Neural progenitor cell (in vitro differentiated cells): Measurements from ENCODE around the gene SLC20A1. TPM values are rescaled to one million over a fixed set of nuclear protein-coding genes. Genes with fewer than 3 reads are reported as not detected.

Source experiments
- DNase-seq: peaks from one replicate; pipeline ENCODE4 v3.0.0-alpha.2; 2016; ENCODE audit warnings: low spot score
- H2AFZ ChIP-seq: fragments of 200-600 bp; sonication (generic); replicated peaks from 2 replicates; pipeline ENCODE4 v1.6.1; 2016; ENCODE audit warnings: antibody characterized with exemption
- H3F3A ChIP-seq: fragments of 200-600 bp; sonication (generic); 2 replicates; pipeline ENCODE4 v1.6.1; 2016; ENCODE audit warnings: antibody characterized with exemption, low read depth
- H3K27ac ChIP-seq: fragments of 200-600 bp; sonication (generic); 2 replicates; pipeline ENCODE4 v1.5.1; 2016; ENCODE audit warnings: mild to moderate bottlenecking
- H3K27me3 ChIP-seq: fragments of 200-600 bp; sonication (generic); 2 replicates; pipeline ENCODE4 v1.6.1; 2016; ENCODE audit warnings: mild to moderate bottlenecking, moderate library complexity
- H3K36me3 ChIP-seq: fragments of 200-600 bp; sonication (generic); 2 replicates; pipeline ENCODE4 v1.5.1; 2016
- H3K4me1 ChIP-seq: fragments of 200-600 bp; sonication (generic); 2 replicates; pipeline ENCODE4 v1.6.1; 2016; ENCODE audit warnings: mixed run types
- H3K4me2 ChIP-seq: fragments of 200-600 bp; sonication (generic); 2 replicates; pipeline ENCODE4 v1.6.1; 2016
- H3K4me3 ChIP-seq: fragments of 200-600 bp; sonication (generic); 2 replicates; pipeline ENCODE4 v1.5.1; 2016
- H3K79me2 ChIP-seq: fragments of 200-600 bp; sonication (generic); 2 replicates; pipeline ENCODE4 v1.6.1; 2016; ENCODE audit warnings: low read depth
- H3K9ac ChIP-seq: fragments of 200-600 bp; sonication (generic); 2 replicates; pipeline ENCODE4 v1.6.1; 2016
- H3K9me3 ChIP-seq: fragments of 200-600 bp; sonication (generic); 2 replicates; pipeline ENCODE4 v1.5.1; 2016; ENCODE audit warnings: low read depth
- H4K20me1 ChIP-seq: fragments of 200-600 bp; sonication (generic); 2 replicates; pipeline ENCODE4 v1.6.1; 2016; ENCODE audit warnings: low read depth
- H3K27ac Mint-ChIP-seq: 3 replicates; pipeline ENCODE4 v1.8.0; 2021; ENCODE audit warnings: mixed read lengths
- H3K27me3 Mint-ChIP-seq: 2 replicates; pipeline ENCODE4 v1.8.0; 2022; ENCODE audit warnings: low read depth, mild to moderate bottlenecking, inconsistent platforms, moderate library complexity, mixed read lengths; ENCODE audit not compliant: insufficient read depth
- H3K36me3 Mint-ChIP-seq: 3 replicates; pipeline ENCODE4 v1.8.0; 2021; ENCODE audit warnings: mixed read lengths
- H3K4me1 Mint-ChIP-seq: 3 replicates; pipeline ENCODE4 v1.8.0; 2021; ENCODE audit warnings: mixed read lengths
- H3K4me3 Mint-ChIP-seq: 3 replicates; pipeline ENCODE4 v1.8.0; 2021; ENCODE audit warnings: mild to moderate bottlenecking, moderate library complexity, mixed read lengths
- H3K9me3 Mint-ChIP-seq: 3 replicates; pipeline ENCODE4 v1.8.0; 2020; ENCODE audit warnings: mixed read lengths
- CTCF ChIP-seq: fragments of 200-600 bp; sonication (generic); IDR thresholded peaks from 2 replicates; pipeline ENCODE4 v1.5.1; 2017; ENCODE audit warnings: antibody characterized with exemption, mild to moderate bottlenecking
- EZH2 ChIP-seq: fragments of 200-600 bp; sonication (generic); IDR thresholded peaks from 2 replicates; pipeline ENCODE4 v1.6.1; 2017; ENCODE audit warnings: antibody characterized with exemption, mild to moderate bottlenecking, moderate library complexity
- EZH2phosphoT487 ChIP-seq: fragments of 200-600 bp; sonication (generic); IDR thresholded peaks from 2 replicates; pipeline ENCODE4 v1.6.1; 2017; ENCODE audit warnings: antibody characterized with exemption
- total RNA-seq: library from RNA; depleted of rRNA; stranded (reverse); fragments of >200 nt; gene quantifications from 2 replicates; pipeline ENCODE4 v1.2.3, GENCODE V29; 2015; ENCODE audit warnings: low replicate concordance

SLC20A1 gene
- total RNA-seq, 1 donor from 2014 or later = 61.1 TPM

GRCh38 chr2:112661656-112662305, 16.0 kb downstream of the SLC20A1 start:
- no peak for DNase-seq

GRCh38 chr2:112662704-112663103, 17.0 kb downstream of the SLC20A1 start:
- no peaks in the 10 kb centered on the region for H3K27me3 ChIP-seq
- H3K4me2 ChIP-seq = no peak overlapping the region
- H3K9ac ChIP-seq = no peak overlapping the region
- Mint-ChIP-seq H3K9me3 (no peaks in the 10 kb centered on the region), H3K4me1 (no peaks in the 10 kb centered on the region), H3K27ac (no peak overlapping the region), H3K36me3 (peaks cover 51% of the 10 kb centered on the region), H3K4me3 (no peak overlapping the region), H3K27me3 (peaks cover 3% of the 10 kb centered on the region)
- peaks cover 12% of the 10 kb centered on the region for H3F3A ChIP-seq
- no peak for DNase-seq
- no peak overlapping the region for H3K27ac ChIP-seq
- no peaks in the 10 kb centered on the region for H3K4me1 ChIP-seq
- no peak overlapping the region for H3K4me3 ChIP-seq
- H3K79me2 ChIP-seq = no peaks in the 10 kb centered on the region
- peaks cover 6% of the 10 kb centered on the region for H4K20me1 ChIP-seq
- TF ChIP-seq EZH2phosphoT487 = no peak
- no peak for TF ChIP-seq CTCF
- no peak for TF ChIP-seq EZH2
- no peaks in the 10 kb centered on the region for H3K9me3 ChIP-seq
- H3K36me3 ChIP-seq = peaks cover 10% of the 10 kb centered on the region
- H2AFZ ChIP-seq = no peak overlapping the region

More at GRCh38 chr2:112661656-112662305, 16.0 kb downstream of the SLC20A1 start:
- no peaks in the 10 kb centered on the region for H3K4me1 ChIP-seq
- H3F3A ChIP-seq = peaks cover 12% of the 10 kb centered on the region
- H4K20me1 ChIP-seq = peaks cover 6% of the 10 kb centered on the region
- Mint-ChIP-seq H3K9me3 (no peaks in the 10 kb centered on the region), H3K27me3 (peaks cover 3% of the 10 kb centered on the region), H3K27ac (no peak overlapping the region), H3K4me3 (no peak overlapping the region), H3K4me1 (no peaks in the 10 kb centered on the region), H3K36me3 (peaks cover 57% of the 10 kb centered on the region)
- no peak overlapping the region for H3K4me3 ChIP-seq
- TF ChIP-seq EZH2phosphoT487 = no peak
- TF ChIP-seq CTCF = no peak
- no peak for TF ChIP-seq EZH2
- H3K27me3 ChIP-seq = no peaks in the 10 kb centered on the region
- H3K27ac ChIP-seq = no peak overlapping the region
- no peaks in the 10 kb centered on the region for H3K9me3 ChIP-seq
- no peak overlapping the region for H3K9ac ChIP-seq
- H3K79me2 ChIP-seq = no peaks in the 10 kb centered on the region
- no peak overlapping the region for H3K4me2 ChIP-seq
- H2AFZ ChIP-seq = no peak overlapping the region
- H3K36me3 ChIP-seq = peaks cover 13% of the 10 kb centered on the region

- Mint-ChIP-seq H3K9me3 (no peaks in the 10 kb centered on the region), H3K4me1 (no peaks in the 10 kb centered on the region), H3K27ac (no peak overlapping the region)
Measured at GRCh38 chr2:112664689-112665088, 18.9 kb downstream of the SLC20A1 start.

More at GRCh38 chr2:112664689-112665088, 18.9 kb downstream of the SLC20A1 start:
- Mint-ChIP-seq H3K4me3 (no peak overlapping the region), H3K36me3 (peaks cover 48% of the 10 kb centered on the region), H3K27me3 (peaks cover 3% of the 10 kb centered on the region)
- H4K20me1 ChIP-seq = peaks cover 6% of the 10 kb centered on the region
- H3K9me3 ChIP-seq = no peaks in the 10 kb centered on the region
- no peaks in the 10 kb centered on the region for H3K27me3 ChIP-seq
- no peak for TF ChIP-seq EZH2phosphoT487
- TF ChIP-seq CTCF = no peak
- no peak for TF ChIP-seq EZH2
- H3K4me1 ChIP-seq = no peaks in the 10 kb centered on the region
- no peak for DNase-seq
- H3K79me2 ChIP-seq = no peaks in the 10 kb centered on the region
- H3K4me3 ChIP-seq = no peak overlapping the region
- H3K9ac ChIP-seq = no peak overlapping the region
- H3K36me3 ChIP-seq = peaks cover 10% of the 10 kb centered on the region
- H3F3A ChIP-seq = peaks cover 12% of the 10 kb centered on the region
- no peak overlapping the region for H3K4me2 ChIP-seq
- no peak overlapping the region for H2AFZ ChIP-seq
- no peak overlapping the region for H3K27ac ChIP-seq
